ENCODE data around the gene DGKB. TPM values are rescaled to one million over a fixed set of nuclear protein-coding genes. Genes with fewer than 3 reads are reported as not detected.

Gene DGKB
- total RNA-seq, 4 donors from 2014 or later, result 0.27 to 0.88 (median 0.76) TPM; not detected in 1

- no peaks in the 10 kb centered on the region for H3K4me1 ChIP-seq
- no peaks in the 10 kb centered on the region for H3K36me3 ChIP-seq
- DNase-seq, result no peak
- H3K9me3 ChIP-seq, result no peaks in the 10 kb centered on the region
- H3K27ac ChIP-seq, result no peak overlapping the region
- no peak overlapping the region for H3K4me3 ChIP-seq
- no peaks in the 10 kb centered on the region for H3K27me3 ChIP-seq
- TF ChIP-seq POLR2A (IDR thresholded peaks at IDR 0.05), result no peak
- no peak for TF ChIP-seq CTCF (IDR thresholded peaks at IDR 0.05)
These were observed 80.1 kb downstream of the DGKB start for GRCh38 chr7:14822481-14822854.

- no peak for DNase-seq
- TF ChIP-seq CTCF (IDR thresholded peaks at IDR 0.05) (no peak), POLR2A (IDR thresholded peaks at IDR 0.05) (no peak)
- Histone ChIP-seq H3K4me3 (no peak overlapping the region), H3K36me3 (no peaks in the 10 kb centered on the region), H3K9me3 (no peaks in the 10 kb centered on the region), H3K27me3 (no peaks in the 10 kb centered on the region), H3K4me1 (no peaks in the 10 kb centered on the region), H3K27ac (no peak overlapping the region)
These were observed 80.6 kb downstream of the DGKB start for GRCh38 chr7:14821757-14822480.

- Histone ChIP-seq H3K36me3 (no peaks in the 10 kb centered on the region), H3K9me3 (no peaks in the 10 kb centered on the region), H3K4me3 (no peak overlapping the region), H3K27ac (no peak overlapping the region), H3K27me3 (no peaks in the 10 kb centered on the region), H3K4me1 (no peaks in the 10 kb centered on the region)
- TF ChIP-seq CTCF (IDR thresholded peaks at IDR 0.05), result no peak
- no peak for TF ChIP-seq POLR2A (IDR thresholded peaks at IDR 0.05)
- DNase-seq, result no peak
These were observed 83.7 kb downstream of the DGKB start for GRCh38 chr7:14818871-14819270.

- DNase-seq, result no peak
- no peak overlapping the region for H3K27ac ChIP-seq
- no peaks in the 10 kb centered on the region for H3K4me1 ChIP-seq
- H3K9me3 ChIP-seq, result no peaks in the 10 kb centered on the region
- no peaks in the 10 kb centered on the region for H3K36me3 ChIP-seq
- no peak overlapping the region for H3K4me3 ChIP-seq
- no peaks in the 10 kb centered on the region for H3K27me3 ChIP-seq
- TF ChIP-seq POLR2A (IDR thresholded peaks at IDR 0.05) (no peak), CTCF (IDR thresholded peaks at IDR 0.05) (no peak)
These were observed 84.5 kb downstream of the DGKB start for GRCh38 chr7:14817829-14818614.

GRCh38 chr7:14807507-14807906 is 95.0 kb downstream of the DGKB start:
- no peak for DNase-seq
- no peak overlapping the region for H3K4me3 ChIP-seq
- TF ChIP-seq CTCF (IDR thresholded peaks at IDR 0.05) (no peak), POLR2A (IDR thresholded peaks at IDR 0.05) (no peak)
- no peaks in the 10 kb centered on the region for H3K4me1 ChIP-seq
- H3K36me3 ChIP-seq, result no peaks in the 10 kb centered on the region
- H3K27me3 ChIP-seq, result no peaks in the 10 kb centered on the region
- no peaks in the 10 kb centered on the region for H3K9me3 ChIP-seq
- no peak overlapping the region for H3K27ac ChIP-seq
